ENCODE measurements around the gene CRACR2A. TPM values are rescaled to one million over a fixed set of nuclear protein-coding genes. Genes with fewer than 3 reads are reported as not detected.

The CRACR2A gene
- polyA plus RNA-seq, 1 donor from 2014 or later, result 2.1 TPM

GRCh38 chr12:3730111-3730510 is 22.8 kb downstream of the CRACR2A start:
- no peak overlapping the region for H3K27ac ChIP-seq (ENCODE audit: low read length)
- no peaks in the 10 kb centered on the region for H3K36me3 ChIP-seq (ENCODE audit: insufficient read depth, low read length)
- no peaks in the 10 kb centered on the region for H3K79me2 ChIP-seq (replicated peaks; ENCODE audit: insufficient read depth, low read length)
- no peak overlapping the region for H2AFZ ChIP-seq (ENCODE audit: low read depth, low read length)
- H3K9me2 ChIP-seq (ENCODE audit: insufficient read depth, low read length), result no peaks in the 10 kb centered on the region
- H3K4me2 ChIP-seq (ENCODE audit: low read length), result no peak overlapping the region
- H3K9ac ChIP-seq (ENCODE audit: low read length), result no peak overlapping the region
- no peaks in the 10 kb centered on the region for H3K27me3 ChIP-seq (ENCODE audit: insufficient read depth, low read depth, low read length)
- no peaks in the 10 kb centered on the region for H3F3A ChIP-seq (ENCODE audit: insufficient read depth, low read length, poor library complexity, severe bottlenecking)
- H3K4me3 ChIP-seq (ENCODE audit: low read length), result no peak overlapping the region
- TF ChIP-seq RAD21 (conservative IDR thresholded peaks at IDR 0.05), result no peak
- no peak for TF ChIP-seq TAF1 (IDR thresholded peaks at IDR 0.05; ENCODE audit: low read depth)
- TF ChIP-seq REST (IDR thresholded peaks at IDR 0.05; ENCODE audit: borderline replicate concordance), result no peak
- TF ChIP-seq EP300 (conservative IDR thresholded peaks at IDR 0.05; ENCODE audit: poor library complexity, severe bottlenecking), result no peak
- no peak for TF ChIP-seq POLR2AphosphoS5 (IDR thresholded peaks at IDR 0.05)
- no peak for TF ChIP-seq CTCF (IDR thresholded peaks at IDR 0.05; ENCODE audit: poor library complexity, severe bottlenecking)
- no peak for TF ChIP-seq SMC3 (conservative IDR thresholded peaks at IDR 0.05; ENCODE audit: poor library complexity)
- TF ChIP-seq MXI1 (conservative IDR thresholded peaks at IDR 0.05; ENCODE audit: poor library complexity, severe bottlenecking), result no peak
- TF ChIP-seq EZH2 (IDR thresholded peaks at IDR 0.05; ENCODE audit: borderline replicate concordance, insufficient read depth, low read length, poor library complexity, severe bottlenecking), result no peak
- H4K20me1 ChIP-seq (ENCODE audit: insufficient read depth), result no peaks in the 10 kb centered on the region
- no peaks in the 10 kb centered on the region for H3K9me3 ChIP-seq (ENCODE audit: low read length)

- no peaks in the 10 kb centered on the region for H3K9me2 ChIP-seq (ENCODE audit: insufficient read depth, low read length)
- no peaks in the 10 kb centered on the region for H4K20me1 ChIP-seq (ENCODE audit: insufficient read depth)
- H3K4me3 ChIP-seq (ENCODE audit: low read length), result no peak overlapping the region
- no peaks in the 10 kb centered on the region for H3K36me3 ChIP-seq (ENCODE audit: insufficient read depth, low read length)
- no peak overlapping the region for H2AFZ ChIP-seq (ENCODE audit: low read depth, low read length)
- no peak overlapping the region for H3K27ac ChIP-seq (ENCODE audit: low read length)
- no peaks in the 10 kb centered on the region for H3K79me2 ChIP-seq (replicated peaks; ENCODE audit: insufficient read depth, low read length)
- TF ChIP-seq MXI1 (conservative IDR thresholded peaks at IDR 0.05; ENCODE audit: poor library complexity, severe bottlenecking) (no peak), POLR2AphosphoS5 (IDR thresholded peaks at IDR 0.05) (no peak), EZH2 (IDR thresholded peaks at IDR 0.05; ENCODE audit: borderline replicate concordance, insufficient read depth, low read length, poor library complexity, severe bottlenecking) (no peak), CTCF (IDR thresholded peaks at IDR 0.05; ENCODE audit: poor library complexity, severe bottlenecking) (no peak), RAD21 (conservative IDR thresholded peaks at IDR 0.05) (no peak), EP300 (conservative IDR thresholded peaks at IDR 0.05; ENCODE audit: poor library complexity, severe bottlenecking) (no peak), REST (IDR thresholded peaks at IDR 0.05; ENCODE audit: borderline replicate concordance) (no peak), TAF1 (IDR thresholded peaks at IDR 0.05; ENCODE audit: low read depth) (no peak), SMC3 (conservative IDR thresholded peaks at IDR 0.05; ENCODE audit: poor library complexity) (no peak)
- no peaks in the 10 kb centered on the region for H3K9me3 ChIP-seq (ENCODE audit: low read length)
- no peaks in the 10 kb centered on the region for H3F3A ChIP-seq (ENCODE audit: insufficient read depth, low read length, poor library complexity, severe bottlenecking)
- H3K4me2 ChIP-seq (ENCODE audit: low read length), result no peak overlapping the region
- no peaks in the 10 kb centered on the region for H3K27me3 ChIP-seq (ENCODE audit: insufficient read depth, low read depth, low read length)
- H3K9ac ChIP-seq (ENCODE audit: low read length), result no peak overlapping the region
Observed at GRCh38 chr12:3728686-3729085, 24.2 kb downstream of the CRACR2A start.

All from neural cell (in vitro differentiated cells).